ENCODE results near the gene CRACR2A. TPM values are rescaled to one million over a fixed set of nuclear protein-coding genes. Genes with fewer than 3 reads are reported as not detected.

CRACR2A gene
- total and polyA plus RNA-seq, 9 of the 15 experiments (the other 6 are each of a cell fraction or from before 2014, with no cell fraction given): 2.1 to 15.1 (median 10.4) TPM

DNA sequence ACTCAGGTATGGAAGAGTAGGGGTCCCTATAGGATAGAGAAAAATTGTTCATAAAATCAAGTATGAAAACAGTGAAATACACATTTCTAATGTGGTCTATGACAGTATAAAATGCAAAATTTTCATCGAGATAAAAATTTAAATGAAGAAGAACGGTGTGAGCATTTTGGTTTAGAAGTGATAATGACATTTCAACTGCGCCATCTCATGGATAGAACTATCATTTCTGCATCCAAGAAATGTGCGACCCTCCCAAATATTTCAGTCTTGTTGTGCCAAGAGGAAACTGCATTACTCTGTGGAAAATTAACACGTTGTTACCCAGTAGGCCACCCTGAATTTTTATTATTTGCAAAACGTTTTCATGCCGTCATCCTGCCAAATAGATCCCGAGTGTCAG lies 108.8 kb downstream of the CRACR2A start:
- in situ Hi-C loops (cut with MboI): no loop called here
- FAIRE-seq: no peak
- H3K27ac ChIP-seq (ENCODE audit: extremely low read depth, low read depth, low read length): no peak overlapping the region

More for the DNA sequence above, 108.8 kb downstream of the CRACR2A start:
- H3K9me3 ChIP-seq (replicated peaks; ENCODE audit: control insufficient read depth, insufficient read depth, low read depth, low read length): no peaks in the 10 kb centered on the region
- H3K4me3 ChIP-seq: no peak overlapping the region
- H2AFZ ChIP-seq (ENCODE audit: low read depth, low read length): no peak overlapping the region
- DNase-seq (ENCODE audit: extremely low read depth in 1 of 4, low spot score in 3 of 4) (no peak), ATAC-seq (no peak)
- WGBS (ENCODE audit: insufficient coverage, low coverage, missing lambda C conversion rate): 70% methylated on average over 8 of the region's 8 CpGs
- CTCF ChIA-PET (ENCODE audit: low intra/inter-chr PET ratio): interaction anchor here (0.6 kb wide), 1 partner anchor 344 kb away, joined by 3 read pairs; no protein-coding TSS in a partner anchor
- no peaks in the 10 kb centered on the region for H3K27me3 ChIP-seq (ENCODE audit: control insufficient read depth in 2 of 2, insufficient read depth in 2 of 2, low read length in 2 of 2)
- H3K9me1 ChIP-seq (ENCODE audit: control insufficient read depth, insufficient read depth, low read length): no peaks in the 10 kb centered on the region
- intact Hi-C loops (cut with micrococcal nuclease): no loop called here
- no peaks in the 10 kb centered on the region for H3K79me2 ChIP-seq (ENCODE audit: control insufficient read depth, insufficient read depth, low read length)
- TF ChIP-seq IFI16 (CRISPR knock-in tag; IDR thresholded peaks at IDR 0.05) (no peak), RAD21 (CRISPR knock-in tag; conservative IDR thresholded peaks at IDR 0.05 in 1 of 2, IDR thresholded peaks at IDR 0.05 in 1 of 2) (0 out of 4 replicates have a peak, but pooled peaks of 1 of the 2 experiments have one; percentile 17)
- TF ChIP-seq, protein P1, sequence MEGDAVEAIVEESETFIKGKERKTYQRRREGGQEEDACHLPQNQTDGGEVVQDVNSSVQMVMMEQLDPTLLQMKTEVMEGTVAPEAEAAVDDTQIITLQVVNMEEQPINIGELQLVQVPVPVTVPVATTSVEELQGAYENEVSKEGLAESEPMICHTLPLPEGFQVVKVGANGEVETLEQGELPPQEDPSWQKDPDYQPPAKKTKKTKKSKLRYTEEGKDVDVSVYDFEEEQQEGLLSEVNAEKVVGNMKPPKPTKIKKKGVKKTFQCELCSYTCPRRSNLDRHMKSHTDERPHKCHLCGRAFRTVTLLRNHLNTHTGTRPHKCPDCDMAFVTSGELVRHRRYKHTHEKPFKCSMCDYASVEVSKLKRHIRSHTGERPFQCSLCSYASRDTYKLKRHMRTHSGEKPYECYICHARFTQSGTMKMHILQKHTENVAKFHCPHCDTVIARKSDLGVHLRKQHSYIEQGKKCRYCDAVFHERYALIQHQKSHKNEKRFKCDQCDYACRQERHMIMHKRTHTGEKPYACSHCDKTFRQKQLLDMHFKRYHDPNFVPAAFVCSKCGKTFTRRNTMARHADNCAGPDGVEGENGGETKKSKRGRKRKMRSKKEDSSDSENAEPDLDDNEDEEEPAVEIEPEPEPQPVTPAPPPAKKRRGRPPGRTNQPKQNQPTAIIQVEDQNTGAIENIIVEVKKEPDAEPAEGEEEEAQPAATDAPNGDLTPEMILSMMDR (IDR thresholded peaks at IDR 0.05 in 2 of 3, conservative IDR thresholded peaks at IDR 0.05 in 1 of 3; ENCODE audit: insufficient read depth in 2 of 3, low read depth in 1 of 3, low read length in 3 of 3): 0 out of 6 replicates have a peak, but pooled peaks of 1 of the 3 experiments have one; percentile 10
- POLR2A ChIA-PET: no interaction called here
- no peaks in the 10 kb centered on the region for H3K4me1 ChIP-seq (replicated peaks in 1 of 2; ENCODE audit: control insufficient read depth in 2 of 2, insufficient read depth in 2 of 2, low read length in 2 of 2)
- H3K36me3 ChIP-seq (ENCODE audit: control insufficient read depth, insufficient read depth, low read length): no peaks in the 10 kb centered on the region
- H3K9ac ChIP-seq (ENCODE audit: insufficient read depth in 1 of 2, low read depth in 2 of 2, low read length in 2 of 2): no peak overlapping the region
- H4K20me1 ChIP-seq (replicated peaks; ENCODE audit: control insufficient read depth, insufficient read depth, low read length): no peaks in the 10 kb centered on the region
- no TSS peak for BruUV-seq (replicated peaks)
- H3K4me2 ChIP-seq (ENCODE audit: insufficient read depth, low read length): no peak overlapping the region

Data from K562 (cell line).